MM.1S (cell line): Measurements from ENCODE around the gene CT45A1.
"Not testable (repeated sequence)": the region's sequence is repeated elsewhere in the genome, so short reads cannot be mapped to it uniquely, and the experiment has no call there.

Experiments used
- DNase-seq: peaks from one replicate; pipeline ENCODE4 v3.0.0-alpha.2; 2015
- H2AFZ ChIP-seq: fragments of 300-600 bp; sonication (generic); 2 replicates; pipeline ENCODE4 v1.6.0; 2016; ENCODE audit warnings: antibody characterized with exemption, low read length
- H3F3A ChIP-seq: fragments of 300-600 bp; sonication (generic); 2 replicates; pipeline ENCODE4 v1.6.1; 2016; ENCODE audit warnings: mild to moderate bottlenecking, antibody characterized with exemption, low read length, moderate library complexity, mixed read lengths; ENCODE audit not compliant: insufficient read depth
- H3K27ac ChIP-seq: fragments of 300-600 bp; sonication (generic); 2 replicates; pipeline ENCODE4 v1.5.1; 2016; ENCODE audit warnings: mild to moderate bottlenecking, low read length
- H3K27me3 ChIP-seq: fragments of 300-600 bp; sonication (generic); replicated peaks from 2 replicates; pipeline ENCODE4 v1.6.0; 2016; ENCODE audit warnings: low read length; ENCODE audit not compliant: insufficient read depth
- H3K36me3 ChIP-seq: fragments of 300-600 bp; sonication (generic); replicated peaks from 2 replicates; pipeline ENCODE4 v1.6.1; 2016; ENCODE audit warnings: mild to moderate bottlenecking, low read length, mixed read lengths; ENCODE audit not compliant: insufficient read depth
- H3K4me1 ChIP-seq: fragments of 300-600 bp; sonication (generic); 2 replicates; pipeline ENCODE4 v1.6.1; 2016; ENCODE audit warnings: low read length, mixed read lengths
- H3K4me2 ChIP-seq: fragments of 300-600 bp; sonication (generic); 2 replicates; pipeline ENCODE4 v1.6.0; 2016; ENCODE audit warnings: low read depth, low read length
- H3K4me3 ChIP-seq: fragments of 300-600 bp; sonication (generic); 2 replicates; pipeline ENCODE4 v1.5.1; 2016; ENCODE audit warnings: low read length, mixed read lengths
- H3K79me2 ChIP-seq: fragments of 300-600 bp; sonication (generic); 2 replicates; pipeline ENCODE4 v1.6.1; 2016; ENCODE audit warnings: mixed run types, low read length, mixed read lengths
- H3K9ac ChIP-seq: fragments of 300-600 bp; sonication (generic); 2 replicates; pipeline ENCODE4 v1.6.1; 2016; ENCODE audit warnings: low read length, mixed read lengths
- H3K9me2 ChIP-seq: fragments of 300-600 bp; sonication (generic); replicated peaks from 2 replicates; pipeline ENCODE4 v1.6.1; 2016; ENCODE audit warnings: mild to moderate bottlenecking, low read length, mixed read lengths; ENCODE audit not compliant: insufficient read depth
- H3K9me3 ChIP-seq: fragments of 300-600 bp; sonication (generic); replicated peaks from 2 replicates; pipeline ENCODE4 v1.6.1; 2016; ENCODE audit warnings: mild to moderate bottlenecking, low read length, mixed read lengths; ENCODE audit not compliant: insufficient read depth
- H4K20me1 ChIP-seq: fragments of 300-600 bp; sonication (generic); 2 replicates; pipeline ENCODE4 v1.6.1; 2016; ENCODE audit warnings: mild to moderate bottlenecking, low read length, moderate library complexity, mixed read lengths; ENCODE audit not compliant: insufficient read depth
- EZH2 ChIP-seq: fragments of 300-600 bp; sonication (generic); optimal IDR thresholded peaks from 2 replicates; pipeline ENCODE3; 2017; ENCODE audit warnings: low read depth, mild to moderate bottlenecking, antibody characterized with exemption, low read length, mixed read lengths
- EZH2phosphoT487 ChIP-seq: fragments of 300-600 bp; sonication (generic); IDR thresholded peaks from 2 replicates; pipeline ENCODE4 v1.6.1; 2018; ENCODE audit warnings: antibody characterized with exemption, low read length
- TF ChIP-seq, protein P1 (sequence below): fragments of 300-600 bp; sonication (generic); IDR thresholded peaks from 2 replicates; pipeline ENCODE4 v1.5.1; 2016; ENCODE audit warnings: antibody characterized with exemption, low read length, mixed read lengths

The CT45A1 gene

DNA sequence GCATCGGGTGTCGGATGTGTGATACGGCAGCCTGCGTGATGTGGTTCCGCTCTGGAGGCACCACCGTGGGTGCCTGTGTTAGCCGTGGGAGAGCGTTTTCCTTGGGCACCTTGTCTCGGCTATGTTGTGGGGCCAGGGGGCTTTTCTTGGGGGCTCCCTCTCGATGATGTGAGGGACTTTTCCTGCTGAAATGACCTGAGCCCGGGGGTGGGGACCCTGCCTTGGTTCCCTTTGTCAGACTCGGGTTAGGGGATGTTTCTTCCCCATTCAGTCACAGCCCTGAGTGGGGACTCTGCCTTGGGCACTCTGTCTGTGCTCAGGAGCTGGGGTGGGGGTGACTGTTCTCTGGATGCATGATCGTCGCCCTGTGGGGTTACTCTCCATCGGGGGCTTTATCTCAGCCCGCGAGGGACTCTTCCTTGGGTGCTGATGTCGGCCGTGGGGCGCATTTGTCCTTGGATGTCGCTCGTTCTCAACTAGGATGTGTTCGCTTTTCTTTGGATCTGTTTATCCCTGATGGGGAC lies 27.8 kb downstream of the CT45A1 start:
- no peaks in the 10 kb centered on the region for H3F3A ChIP-seq
- H3K9me2 ChIP-seq, result no peaks in the 10 kb centered on the region
- no peaks in the 10 kb centered on the region for H3K36me3 ChIP-seq
- no peak overlapping the region for H3K9ac ChIP-seq
- no peak for DNase-seq
- peak overlapping the region; percentile 57; the same call in 1 of the 2 replicates for H3K4me3 ChIP-seq
- no peaks in the 10 kb centered on the region for H4K20me1 ChIP-seq
- no peaks in the 10 kb centered on the region for H3K9me3 ChIP-seq
- H3K27ac ChIP-seq, result no peak overlapping the region
- H3K4me2 ChIP-seq, result peak overlapping the region; percentile 81; the same call in 1 of the 2 replicates
- H2AFZ ChIP-seq, result peak overlapping the region; percentile 87; the same call in 1 of the 2 replicates
- H3K4me1 ChIP-seq, result no peaks in the 10 kb centered on the region
- no peaks in the 10 kb centered on the region for H3K79me2 ChIP-seq
- TF ChIP-seq EZH2phosphoT487 (no peak), EZH2 (no peak)
- TF ChIP-seq, protein P1, sequence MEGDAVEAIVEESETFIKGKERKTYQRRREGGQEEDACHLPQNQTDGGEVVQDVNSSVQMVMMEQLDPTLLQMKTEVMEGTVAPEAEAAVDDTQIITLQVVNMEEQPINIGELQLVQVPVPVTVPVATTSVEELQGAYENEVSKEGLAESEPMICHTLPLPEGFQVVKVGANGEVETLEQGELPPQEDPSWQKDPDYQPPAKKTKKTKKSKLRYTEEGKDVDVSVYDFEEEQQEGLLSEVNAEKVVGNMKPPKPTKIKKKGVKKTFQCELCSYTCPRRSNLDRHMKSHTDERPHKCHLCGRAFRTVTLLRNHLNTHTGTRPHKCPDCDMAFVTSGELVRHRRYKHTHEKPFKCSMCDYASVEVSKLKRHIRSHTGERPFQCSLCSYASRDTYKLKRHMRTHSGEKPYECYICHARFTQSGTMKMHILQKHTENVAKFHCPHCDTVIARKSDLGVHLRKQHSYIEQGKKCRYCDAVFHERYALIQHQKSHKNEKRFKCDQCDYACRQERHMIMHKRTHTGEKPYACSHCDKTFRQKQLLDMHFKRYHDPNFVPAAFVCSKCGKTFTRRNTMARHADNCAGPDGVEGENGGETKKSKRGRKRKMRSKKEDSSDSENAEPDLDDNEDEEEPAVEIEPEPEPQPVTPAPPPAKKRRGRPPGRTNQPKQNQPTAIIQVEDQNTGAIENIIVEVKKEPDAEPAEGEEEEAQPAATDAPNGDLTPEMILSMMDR, result no peak
- no peaks in the 10 kb centered on the region for H3K27me3 ChIP-seq

DNA sequence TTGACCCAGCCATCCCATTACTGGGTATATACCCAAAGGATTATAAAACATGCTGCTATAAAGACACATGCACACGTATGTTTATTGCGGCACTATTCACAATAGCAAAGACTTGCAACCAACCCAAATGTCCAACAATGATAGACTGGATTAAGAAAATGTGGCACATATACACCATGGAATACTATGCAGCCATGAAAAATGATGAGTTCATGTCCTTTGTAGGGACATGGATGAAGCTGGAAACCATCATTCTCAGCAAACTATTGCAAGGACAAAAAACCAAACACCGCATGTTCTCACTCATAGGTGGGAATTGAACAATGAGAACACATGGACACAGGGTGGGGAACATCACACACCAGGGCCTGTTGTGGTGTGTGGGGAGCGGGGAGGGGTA lies 31.3 kb downstream of the CT45A1 start:
- H3K9me2 ChIP-seq, H3K27ac ChIP-seq, H3K4me3 ChIP-seq, H3K9ac ChIP-seq, H2AFZ ChIP-seq, H4K20me1 ChIP-seq, DNase-seq, H3K79me2 ChIP-seq, H3K4me1 ChIP-seq, H3K27me3 ChIP-seq, H3K4me2 ChIP-seq, H3K36me3 ChIP-seq, H3K9me3 ChIP-seq, H3F3A ChIP-seq: not testable (repeated sequence)

DNA sequence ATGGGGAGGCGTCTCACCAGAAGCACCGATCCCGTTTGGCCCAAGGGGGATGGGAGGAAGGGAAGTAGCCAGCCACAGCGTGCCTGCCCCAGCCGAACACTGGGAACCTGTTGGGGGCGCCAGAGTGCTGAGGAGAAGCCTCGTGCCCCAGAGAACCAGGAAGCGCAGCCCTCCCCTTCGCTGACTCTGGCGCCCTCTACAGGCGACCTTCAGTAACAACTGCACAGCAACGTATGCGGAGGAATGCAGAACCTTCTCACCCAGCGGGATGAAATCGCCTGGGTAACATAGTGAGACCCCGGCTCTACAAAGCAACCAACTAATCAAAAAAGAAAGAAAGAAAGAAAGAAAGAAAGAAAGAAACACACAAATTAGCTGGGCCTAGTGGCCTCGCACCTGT lies 54.7 kb downstream of the CT45A1 start, which contains the start of gene CT45A3:
Gene CT45A3, minus strand, starts transcription at position 101 of the 400 bp plus-strand sequence. CDS start 3,747 bp downstream, outside the sequence.
- H3K4me2 ChIP-seq, H2AFZ ChIP-seq, H3K4me1 ChIP-seq, H3K4me3 ChIP-seq, H3K79me2 ChIP-seq, DNase-seq, H4K20me1 ChIP-seq, H3K9me3 ChIP-seq, H3K9me2 ChIP-seq, H3K27ac ChIP-seq, H3F3A ChIP-seq, H3K9ac ChIP-seq, H3K27me3 ChIP-seq, H3K36me3 ChIP-seq: not testable (repeated sequence)
